ENCODE measurements around the gene KCNIP3.
"Not testable (repeated sequence)": the region's sequence is repeated elsewhere in the genome, so short reads cannot be mapped to it uniquely, and the experiment has no call there.

KCNIP3 gene

DNA sequence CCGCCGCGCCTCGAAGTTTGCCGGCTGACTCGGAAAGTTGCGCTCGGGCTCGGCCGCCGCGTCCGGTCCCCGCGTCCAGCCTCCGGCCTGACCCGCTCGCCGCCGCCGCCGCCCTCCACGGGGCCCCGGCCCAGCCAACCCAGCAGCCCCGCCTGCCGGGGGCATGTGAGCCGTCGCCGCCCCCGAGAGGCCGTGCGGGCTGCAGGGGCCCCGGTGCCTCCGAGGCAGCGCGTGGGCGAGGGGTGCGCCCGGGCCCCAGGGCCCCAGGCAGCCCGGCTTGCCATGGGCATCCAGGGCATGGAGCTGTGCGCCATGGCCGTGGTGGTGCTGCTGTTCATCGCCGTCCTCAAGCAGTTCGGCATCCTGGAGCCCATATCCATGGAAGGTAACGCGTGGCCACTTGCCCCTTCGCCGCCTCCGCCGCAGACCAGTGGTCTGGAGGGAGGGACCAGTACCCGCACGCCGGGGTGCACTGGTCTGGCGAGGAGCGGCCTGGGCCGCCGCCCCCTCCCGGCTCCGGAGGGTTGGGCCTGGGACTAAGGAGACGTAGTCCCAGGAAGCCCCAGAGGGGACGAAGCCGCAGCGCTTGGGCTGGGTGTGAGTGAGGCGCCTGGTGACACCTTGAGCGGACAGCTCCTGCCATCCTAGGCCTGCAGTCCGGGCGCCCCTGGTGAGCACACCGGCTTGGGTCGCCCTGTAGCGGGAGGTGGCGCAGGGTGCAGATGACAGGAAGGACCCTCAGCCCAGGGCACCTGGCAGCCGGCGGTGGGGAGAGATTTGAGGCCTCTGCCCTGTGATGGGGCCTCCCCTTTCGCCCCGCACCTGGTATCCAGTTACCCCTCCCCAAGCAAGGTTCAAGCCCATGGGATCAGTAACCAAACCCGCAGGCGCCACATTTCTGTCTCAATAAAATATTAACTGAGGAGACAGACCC, 49.9 kb downstream of the KCNIP3 start:
- DNase-seq (ENCODE audit: low read depth): no peak

DNA sequence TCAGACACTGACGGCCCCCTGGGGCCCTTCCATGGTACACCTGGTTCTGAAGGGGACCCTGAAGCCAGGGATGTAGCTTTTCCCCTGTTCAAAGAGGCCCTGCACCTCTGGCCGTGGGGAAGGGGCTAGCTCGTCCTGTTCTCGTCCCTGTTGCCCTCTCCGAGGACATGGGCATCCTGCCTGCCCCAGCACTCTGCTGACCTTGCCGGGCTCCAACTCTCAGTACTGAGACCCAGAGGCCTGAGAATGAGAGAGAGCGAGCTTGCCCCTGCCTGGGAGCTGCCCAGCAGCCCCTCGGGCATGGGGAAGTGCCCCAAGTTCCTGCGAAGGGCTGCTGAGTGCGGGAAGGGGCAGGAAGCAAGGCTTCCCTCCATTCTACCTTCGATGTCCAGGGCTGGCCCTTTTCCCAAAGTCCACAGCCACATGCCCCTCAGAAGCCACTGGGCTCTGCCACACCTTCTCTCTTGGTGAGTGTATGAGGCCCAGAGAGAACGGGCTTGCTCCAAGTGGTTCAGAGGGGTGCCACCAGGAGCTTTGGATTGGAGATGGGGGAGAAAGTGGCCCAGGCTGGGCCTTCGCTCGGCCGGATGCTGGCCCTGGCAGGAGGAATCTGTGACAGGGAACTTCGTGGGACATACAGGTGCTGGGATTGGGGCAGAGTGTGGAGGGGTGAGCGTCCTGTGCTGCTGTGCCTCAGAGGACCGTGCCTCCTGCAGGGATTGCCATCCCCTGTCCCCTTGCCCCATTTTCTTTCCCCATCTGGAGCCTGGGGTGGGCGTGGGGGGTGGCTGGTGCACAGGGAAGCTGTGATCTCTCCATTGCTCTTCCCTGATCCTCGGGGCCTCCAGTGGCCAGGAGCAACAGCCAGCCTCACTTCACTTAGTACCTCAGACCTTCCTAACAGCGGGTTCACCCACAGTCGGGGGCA, 50.8 kb downstream of the KCNIP3 start:
- DNase-seq (ENCODE audit: low read depth): no peak

DNA sequence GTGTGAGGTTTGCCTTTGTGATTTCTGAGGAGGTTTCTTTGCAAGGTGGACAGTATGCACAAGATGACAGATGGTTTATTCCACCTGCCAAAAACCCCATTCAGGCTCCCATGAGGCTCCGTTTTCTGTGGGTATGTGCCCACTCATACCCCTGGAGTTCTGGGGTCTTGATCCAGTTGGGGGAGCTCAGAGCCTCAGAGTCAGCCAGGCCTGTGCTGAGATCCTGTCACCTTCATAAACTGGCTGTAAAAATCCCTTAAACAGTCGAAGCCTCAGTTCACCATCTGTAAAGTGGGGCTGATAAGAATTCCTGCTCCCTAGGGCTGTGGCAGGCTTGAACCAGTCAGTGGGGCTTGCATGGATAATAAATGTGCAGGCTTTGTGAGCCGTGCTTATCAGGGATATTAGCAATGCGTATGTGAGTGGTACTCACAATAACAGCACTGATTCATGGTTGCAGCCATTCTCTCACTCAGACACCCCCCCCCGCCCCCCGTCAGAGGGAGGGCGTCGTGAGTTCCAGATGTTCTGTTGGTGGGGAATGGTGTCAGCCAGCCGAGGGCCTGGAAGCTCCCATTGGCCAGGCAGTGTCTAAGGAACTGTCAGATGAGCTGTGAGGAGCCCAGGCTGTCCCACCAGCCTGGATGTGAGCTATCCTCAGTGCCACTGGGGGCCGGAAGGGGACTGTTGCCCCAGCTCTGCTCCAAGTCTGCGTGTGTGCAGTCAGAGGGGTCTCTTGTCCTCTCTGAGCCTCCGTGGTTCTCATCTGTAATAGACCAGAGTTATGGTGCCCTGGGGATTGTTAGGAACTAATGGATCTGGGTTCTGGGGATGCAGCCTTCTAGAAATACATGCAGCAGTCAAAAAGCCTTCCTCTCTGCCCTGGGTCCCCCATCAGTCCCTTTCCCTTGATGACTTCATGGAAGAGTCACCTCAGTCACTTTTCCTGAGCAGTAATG, 51.7 kb downstream of the KCNIP3 start:
- DNase-seq (ENCODE audit: low read depth): no peak

DNA sequence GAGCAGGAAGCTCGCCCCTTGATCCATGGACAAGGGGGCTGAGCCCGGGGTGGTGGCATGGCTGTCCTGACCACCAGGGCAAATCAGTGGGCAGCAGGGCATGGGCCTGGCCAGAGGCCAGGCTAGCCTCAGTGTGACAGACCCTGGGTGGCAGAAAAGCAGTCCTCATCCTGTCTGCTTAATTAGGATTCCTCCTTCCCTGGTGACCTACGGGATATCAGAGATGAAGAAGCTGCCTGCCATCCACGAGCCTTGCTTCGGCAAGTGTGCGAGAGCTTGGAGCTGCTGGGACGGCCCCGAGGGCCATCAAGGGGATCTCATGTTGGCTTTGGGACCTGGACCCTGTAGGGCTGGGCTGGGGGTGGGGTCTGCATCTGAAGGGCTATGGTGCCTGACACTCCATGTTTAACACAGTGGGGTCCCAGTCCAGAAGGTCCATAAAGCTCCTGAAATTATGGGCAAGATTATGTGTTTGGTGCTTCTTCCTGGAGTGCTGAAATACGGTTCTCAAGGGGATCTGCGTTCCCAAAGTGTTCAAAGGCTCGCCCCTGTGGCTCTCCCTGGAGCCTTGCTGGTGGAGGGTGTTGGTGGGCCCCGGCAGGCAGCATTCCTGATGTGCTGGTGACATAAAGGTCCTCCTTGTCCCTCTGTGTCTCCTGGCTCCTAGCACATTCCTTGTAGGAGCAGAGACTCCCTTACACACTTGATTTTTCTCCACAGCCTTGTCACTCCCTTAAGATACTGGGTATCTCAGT, 52.6 kb downstream of the KCNIP3 start:
- DNase-seq (ENCODE audit: low read depth): no peak

DNA sequence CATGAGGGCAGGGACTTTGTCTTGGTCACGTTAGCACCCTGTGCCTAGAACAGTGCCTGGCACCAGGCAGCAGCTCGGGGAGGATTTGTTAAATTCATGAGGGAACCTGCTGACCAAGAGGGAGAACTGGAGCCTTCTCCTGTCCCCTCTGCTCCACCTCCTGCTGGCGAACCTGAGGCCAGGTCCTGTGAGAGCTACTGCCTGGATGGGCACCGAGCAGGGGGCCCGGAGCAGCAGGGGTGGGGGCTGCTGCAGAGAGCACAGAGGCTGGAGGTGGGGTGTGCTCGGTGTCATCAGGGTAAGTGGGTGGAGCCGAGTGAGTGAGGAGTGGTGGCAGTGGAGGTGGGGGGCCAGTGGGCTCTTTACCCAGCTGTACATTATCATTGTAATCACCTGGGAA, 53.2 kb downstream of the KCNIP3 start:
- DNase-seq (ENCODE audit: low read depth): no peak

DNA sequence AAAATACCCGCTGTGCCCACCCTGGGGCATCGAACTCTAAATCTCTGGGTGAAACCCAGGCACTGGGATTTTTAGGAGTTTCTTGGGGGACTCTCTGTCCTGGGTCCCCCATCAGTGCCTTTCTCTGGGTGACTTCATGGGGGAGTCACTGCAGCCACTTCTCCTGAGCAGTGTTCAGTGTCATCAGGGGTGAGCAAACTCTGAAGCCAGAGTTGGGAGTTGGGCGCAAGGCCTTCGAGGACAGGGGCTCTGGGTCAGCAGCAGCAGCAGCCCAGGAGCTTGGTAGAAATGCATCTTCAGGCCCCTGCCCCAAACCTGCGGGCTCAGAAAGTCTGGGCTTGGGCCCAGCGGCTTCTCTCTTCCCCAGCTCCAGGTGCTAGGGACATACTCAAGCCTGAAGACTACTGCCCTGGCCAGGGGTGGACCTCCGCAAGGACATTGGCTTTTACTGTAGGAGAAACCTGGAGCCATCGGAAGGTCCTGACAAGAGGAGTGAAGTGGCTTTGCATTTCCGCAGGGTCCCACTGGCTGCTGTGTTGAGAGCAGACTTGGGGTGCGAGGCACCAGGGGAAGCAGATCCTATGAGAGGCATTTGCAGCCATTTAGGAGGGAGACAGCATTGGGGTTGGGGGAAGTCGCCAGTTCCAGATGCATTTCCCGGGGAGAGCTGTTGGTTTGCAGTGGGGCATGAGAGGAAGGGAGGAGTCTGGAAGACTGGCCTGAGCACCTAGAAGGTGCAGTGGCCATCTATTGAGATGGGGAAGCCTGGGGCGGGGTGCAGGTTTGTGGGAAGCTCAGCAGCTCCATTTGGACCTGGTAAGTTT, 53.8 kb downstream of the KCNIP3 start:
- no peak for DNase-seq (ENCODE audit: low read depth)

DNA sequence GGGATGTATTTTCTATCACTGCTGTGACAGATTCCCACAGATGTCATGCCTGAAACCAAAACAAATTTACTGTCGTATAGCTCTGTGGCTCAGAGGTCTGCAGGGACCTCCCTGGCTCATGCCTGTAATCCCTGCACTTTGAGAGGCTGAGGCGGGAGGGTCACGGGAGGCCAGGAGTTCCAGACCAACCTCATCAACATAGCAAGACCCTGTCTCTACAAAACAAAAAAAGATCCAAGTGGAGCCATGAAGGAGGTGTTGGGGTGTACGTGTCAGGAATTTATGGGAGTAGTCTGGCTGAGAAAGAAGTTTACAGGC, 54.4 kb downstream of the KCNIP3 start:
- DNase-seq (ENCODE audit: low read depth): no peak

DNA sequence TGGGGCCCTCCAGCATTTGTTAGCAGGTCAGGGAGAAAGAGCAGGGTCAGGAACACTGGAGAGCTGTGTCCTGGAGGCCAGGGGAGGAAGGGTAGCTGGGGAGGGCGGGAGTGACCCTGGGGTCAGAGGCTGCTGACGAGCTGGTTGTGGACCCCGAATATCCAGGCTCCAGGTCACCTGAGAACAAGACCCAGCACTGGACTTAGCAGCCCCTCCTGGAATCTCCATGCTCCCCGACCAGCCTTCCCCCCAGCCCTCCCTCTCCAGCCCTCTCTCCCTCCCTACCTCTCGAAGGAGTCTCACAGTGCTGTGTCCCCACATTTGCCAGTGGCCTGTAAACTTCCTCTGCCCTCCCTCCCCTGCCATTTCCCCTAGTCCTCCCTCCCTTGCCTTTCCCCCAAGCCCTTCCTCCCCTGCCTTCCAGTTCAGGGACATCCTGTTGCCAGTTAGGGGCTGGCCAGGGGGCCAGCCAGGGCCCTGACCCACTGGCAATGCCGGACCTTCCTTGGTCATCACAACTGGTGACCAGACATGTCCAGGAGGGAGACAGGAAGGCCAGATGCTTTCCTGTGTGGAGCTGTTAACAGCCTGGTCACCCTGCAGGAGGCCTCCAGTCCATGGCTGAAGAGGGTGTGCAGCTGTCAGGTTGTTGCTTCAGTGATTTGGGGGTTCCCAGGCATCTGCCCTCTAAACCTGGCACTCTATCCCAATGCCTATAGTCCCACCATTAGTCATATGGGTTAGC, 55.3 kb downstream of the KCNIP3 start:
- DNase-seq (ENCODE audit: low read depth): no peak

DNA sequence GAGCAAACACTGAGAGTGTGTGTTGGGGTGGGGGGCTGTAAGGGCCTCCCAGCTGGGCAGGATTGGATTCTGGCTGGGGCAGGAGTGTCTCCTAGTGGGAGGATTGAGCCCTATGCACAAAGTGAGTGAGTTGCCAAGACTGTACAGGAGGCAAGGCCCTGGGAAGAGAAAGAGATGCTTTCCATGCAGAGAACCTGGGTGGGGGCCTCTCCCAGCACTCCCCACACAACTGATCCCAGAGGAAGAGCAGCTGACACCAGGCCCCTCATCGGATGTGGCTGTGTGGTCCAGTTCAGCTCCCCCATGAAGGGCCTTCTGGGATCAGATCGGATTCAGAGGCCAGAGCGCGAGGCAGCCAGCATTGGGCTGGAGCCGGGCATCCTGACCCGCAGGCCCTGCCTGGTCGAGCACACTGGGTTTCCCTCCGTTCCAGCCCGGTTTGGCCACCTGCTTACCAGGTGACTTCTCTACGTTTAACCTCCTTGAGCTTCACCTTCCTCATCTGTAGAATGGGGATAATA, 56.0 kb downstream of the KCNIP3 start:
- DNase-seq (ENCODE audit: low read depth): no peak

DNA sequence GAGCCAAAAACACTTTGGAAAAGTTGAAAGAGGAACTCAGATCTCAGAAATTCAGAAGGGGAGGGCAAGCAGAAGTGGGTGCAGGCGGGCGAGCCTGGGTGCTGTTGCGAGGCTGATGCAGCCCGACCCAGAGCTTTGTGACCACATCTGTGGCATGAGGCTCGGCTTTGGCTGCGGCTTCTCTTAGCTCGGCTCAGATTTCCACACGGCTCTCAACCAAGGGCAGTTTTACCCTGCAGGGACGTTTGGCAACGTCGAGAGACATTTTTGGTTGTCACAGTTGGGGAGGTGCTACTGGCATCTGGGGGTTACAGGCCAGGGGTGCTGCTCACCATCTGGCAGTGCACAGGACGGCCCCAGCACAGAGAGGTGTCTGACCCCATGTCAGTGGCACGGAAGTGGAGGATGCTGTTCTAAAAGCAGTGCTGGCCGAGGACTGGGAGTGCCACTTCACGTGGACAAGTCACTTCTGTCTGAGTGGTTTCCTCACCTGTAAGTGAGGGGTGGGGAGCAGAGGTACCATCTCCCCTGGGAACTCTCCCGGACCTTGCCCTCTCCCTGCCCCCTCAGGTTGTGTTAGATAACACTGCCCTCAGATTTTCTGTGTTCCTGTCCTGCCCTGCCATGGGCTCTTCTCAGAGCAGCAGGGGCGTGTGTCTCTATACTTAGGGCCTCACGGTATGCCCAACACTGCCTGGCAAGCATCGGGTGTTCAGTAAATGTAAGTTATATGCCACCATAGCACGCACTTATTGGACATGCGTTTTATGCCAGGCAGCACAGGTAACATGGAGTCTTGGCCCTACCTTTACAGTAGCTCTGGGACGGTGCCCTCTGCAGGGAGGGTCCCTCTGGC, 56.7 kb downstream of the KCNIP3 start:
- DNase-seq (ENCODE audit: low read depth): no peak

DNA sequence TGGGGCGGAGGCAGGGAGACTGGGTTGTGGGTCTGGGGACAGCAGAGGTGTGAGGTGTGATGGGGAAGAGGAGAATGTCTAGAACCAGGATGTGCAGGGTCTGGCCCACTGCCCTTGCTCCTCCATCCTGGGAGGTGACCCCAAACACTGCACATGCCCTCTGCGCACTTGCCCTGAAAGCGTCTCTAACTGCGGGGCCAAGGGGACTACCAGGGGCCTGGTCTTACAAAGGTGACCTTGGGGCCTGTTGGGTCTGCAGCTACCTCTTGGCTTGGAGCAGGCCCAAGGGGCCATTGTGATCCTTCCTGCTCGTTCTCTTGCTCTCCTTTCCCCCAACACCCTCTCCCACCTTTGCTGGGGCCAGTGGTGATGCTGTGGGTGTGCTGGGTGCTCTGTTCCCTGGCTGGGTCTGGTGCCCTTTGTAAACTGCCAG, 57.3 kb downstream of the KCNIP3 start:
- DNase-seq (ENCODE audit: low read depth): no peak

DNA sequence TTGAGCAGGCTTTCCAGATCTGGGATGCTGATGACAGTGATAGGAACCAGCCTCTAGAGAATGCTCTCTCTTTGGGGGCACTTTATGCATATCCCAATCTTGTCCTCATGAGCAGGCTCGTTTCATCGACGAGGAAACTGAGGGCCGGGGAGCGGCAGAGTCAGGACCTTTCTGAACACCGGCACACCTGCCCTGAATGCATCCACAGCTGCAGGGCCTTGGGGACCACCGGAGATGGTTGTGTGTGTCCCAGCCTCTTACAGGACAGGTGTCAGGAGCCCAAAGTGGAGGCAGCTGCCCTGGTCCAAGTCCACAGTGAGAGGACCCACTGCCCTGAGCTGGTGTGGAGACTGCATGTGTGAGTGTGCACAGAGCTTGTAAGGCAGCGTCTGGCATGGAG, 57.8 kb downstream of the KCNIP3 start:
- no peak for DNase-seq (ENCODE audit: low read depth)

DNA sequence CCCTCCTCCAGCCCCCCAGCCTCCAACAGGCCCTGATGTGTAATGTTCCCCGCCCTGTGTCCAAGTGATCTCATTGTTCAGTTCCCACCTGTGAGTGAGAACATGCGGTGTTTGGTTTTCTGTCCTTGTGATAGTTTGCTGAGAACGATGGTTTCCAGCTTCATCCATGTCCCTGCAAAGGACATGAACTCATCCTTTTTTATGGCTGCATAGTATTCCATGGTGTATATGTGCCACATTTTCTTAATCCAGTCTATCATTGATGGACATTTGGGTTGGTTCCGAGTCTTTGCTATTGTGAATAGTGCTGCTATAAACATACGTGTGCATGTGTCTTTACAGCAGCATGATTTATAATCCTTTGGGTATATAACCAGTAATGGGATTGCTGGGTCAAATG, 58.3 kb downstream of the KCNIP3 start:
- DNase-seq (ENCODE audit: low read depth): not testable (repeated sequence)

DNA sequence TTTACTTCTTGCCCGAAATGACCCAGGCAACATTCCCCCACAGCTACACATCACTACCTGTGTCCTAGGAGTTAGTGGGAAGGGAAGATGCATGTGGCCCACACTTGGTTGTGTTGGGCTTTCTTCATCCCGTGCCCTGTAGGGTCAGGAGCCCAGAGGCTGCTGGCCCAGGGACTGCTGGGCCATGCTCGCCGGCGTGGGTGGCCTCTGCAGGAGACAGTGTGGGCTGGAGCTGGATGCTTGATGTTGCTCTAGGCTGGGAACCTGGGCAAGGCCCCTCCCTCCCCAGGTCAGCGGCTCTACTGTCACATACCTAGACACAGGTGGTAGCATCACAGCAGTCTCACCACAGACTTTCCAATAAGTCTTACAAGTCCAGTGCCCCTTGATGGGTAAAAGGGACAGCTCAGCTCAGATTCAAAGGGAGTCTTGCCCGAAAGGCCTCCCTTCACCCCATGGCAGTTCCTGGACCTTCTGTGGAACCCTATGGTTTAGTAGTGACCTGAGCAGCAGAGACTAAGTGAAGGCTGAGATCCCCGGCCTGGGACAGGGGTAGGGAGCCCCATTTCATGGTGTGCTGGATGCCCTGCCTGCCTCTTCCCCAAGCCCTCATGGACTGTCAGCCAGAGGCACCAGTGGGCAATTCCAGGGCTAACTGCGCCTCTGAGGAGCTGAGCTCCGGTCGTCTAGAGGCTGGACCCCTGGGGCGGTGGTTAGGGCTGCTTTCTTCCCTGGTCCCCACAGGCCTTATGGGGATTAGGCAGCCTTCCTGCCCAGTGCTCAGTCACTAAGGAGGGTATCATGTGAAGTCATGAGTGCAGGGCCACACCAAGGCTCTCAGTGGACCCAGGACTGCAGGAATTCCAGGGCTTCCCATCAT, 59.9 kb downstream of the KCNIP3 start:
- DNase-seq (ENCODE audit: low read depth): no peak

DNA sequence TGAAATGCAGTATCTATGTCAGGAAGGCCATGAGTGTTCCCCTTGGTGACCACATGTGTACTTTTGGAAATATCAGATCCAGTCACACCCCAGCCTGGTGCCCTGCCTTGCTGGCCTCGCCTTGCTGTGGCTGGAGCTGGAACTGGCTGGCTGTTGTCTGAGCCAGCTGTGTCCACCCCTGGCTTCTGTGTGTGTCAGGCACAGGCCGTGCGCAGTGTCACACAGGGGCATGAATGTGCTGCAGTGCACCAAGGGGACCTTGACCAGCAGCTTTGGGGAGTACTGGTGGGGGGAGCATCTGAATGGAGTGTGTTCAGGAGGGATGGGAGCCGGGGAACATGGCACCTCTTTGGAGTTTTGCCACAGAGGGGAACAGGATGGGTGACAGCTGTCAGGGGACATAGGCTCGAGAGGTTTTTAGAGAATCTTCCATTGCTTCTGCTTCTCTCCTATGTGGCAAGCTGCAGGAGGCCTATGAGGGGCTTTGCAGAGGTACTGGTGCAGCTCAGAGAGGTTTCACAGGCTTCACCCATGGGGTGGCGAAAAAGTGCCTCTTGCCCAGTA, 60.7 kb downstream of the KCNIP3 start:
- no peak for DNase-seq (ENCODE audit: low read depth)

DNA sequence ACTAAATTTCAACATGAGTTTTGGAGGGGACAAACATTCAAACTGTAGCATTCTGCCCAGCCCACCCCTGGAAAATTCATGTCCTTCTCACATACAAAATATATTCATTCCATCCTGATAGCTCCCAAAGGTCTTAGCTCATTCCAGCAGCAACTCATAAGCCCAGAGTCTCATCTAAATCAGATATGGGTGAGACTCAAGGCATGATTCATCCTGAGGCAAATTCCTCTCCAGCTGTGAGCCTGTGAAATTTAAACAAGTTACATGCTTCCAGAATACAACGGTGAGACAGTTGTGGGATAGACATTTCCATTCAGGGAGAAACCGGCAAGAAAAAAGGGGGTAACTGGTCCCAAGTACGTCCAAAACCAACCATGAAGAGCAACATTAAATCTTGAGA, 61.9 kb downstream of the KCNIP3 start:
- DNase-seq (ENCODE audit: low read depth): peak; percentile 48

DNA sequence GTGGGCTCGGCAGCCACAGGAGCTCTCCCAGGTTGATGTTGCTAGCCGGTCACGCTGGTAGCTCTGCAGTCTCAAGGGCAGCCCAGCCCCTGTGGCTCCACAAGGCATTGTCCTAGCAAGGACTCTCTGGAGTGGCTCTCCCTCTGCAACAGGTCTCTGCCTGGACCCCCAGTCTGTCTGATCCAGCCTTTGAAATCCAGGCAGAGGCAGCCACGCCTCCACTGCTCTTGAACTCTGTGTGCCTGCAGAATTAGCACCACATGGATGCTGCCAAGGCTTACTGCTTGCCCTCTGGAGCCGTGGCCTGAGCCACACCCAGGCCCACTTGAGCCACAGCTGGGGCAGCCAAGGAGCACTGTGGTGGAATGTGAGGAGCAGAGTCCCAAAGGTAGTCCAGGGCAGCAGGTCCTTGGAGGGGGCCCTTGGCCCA, 62.4 kb downstream of the KCNIP3 start:
- DNase-seq (ENCODE audit: low read depth): no peak
